T-helper 2 cell treated with Interferon-gamma antibody and Interleukin-4, amounts not matched to agents 100 ng/mL and 5 ng/mL, for 36 hours (primary cell): ENCODE data around the gene FSTL3. TPM values are rescaled to one million over a fixed set of nuclear protein-coding genes. Genes with fewer than 3 reads are reported as not detected.
"Not testable (repeated sequence)": the region's sequence is repeated elsewhere in the genome, so short reads cannot be mapped to it uniquely, and the experiment has no call there.

ENCODE experiments used
- intact Hi-C: fragments of 100-400 bp; cut with micrococcal nuclease; formaldehyde crosslinking; loops from one replicate; pipeline ENCODE4 v1.15.1; 2023
- total RNA-seq: library from RNA; stranded (reverse); gene quantifications from 2 replicates; pipeline ENCODE4 v1.2.3, GENCODE V29; 2022

Gene FSTL3
- total RNA-seq: 2.5 and 3.3 TPM in 2 replicates

DNA sequence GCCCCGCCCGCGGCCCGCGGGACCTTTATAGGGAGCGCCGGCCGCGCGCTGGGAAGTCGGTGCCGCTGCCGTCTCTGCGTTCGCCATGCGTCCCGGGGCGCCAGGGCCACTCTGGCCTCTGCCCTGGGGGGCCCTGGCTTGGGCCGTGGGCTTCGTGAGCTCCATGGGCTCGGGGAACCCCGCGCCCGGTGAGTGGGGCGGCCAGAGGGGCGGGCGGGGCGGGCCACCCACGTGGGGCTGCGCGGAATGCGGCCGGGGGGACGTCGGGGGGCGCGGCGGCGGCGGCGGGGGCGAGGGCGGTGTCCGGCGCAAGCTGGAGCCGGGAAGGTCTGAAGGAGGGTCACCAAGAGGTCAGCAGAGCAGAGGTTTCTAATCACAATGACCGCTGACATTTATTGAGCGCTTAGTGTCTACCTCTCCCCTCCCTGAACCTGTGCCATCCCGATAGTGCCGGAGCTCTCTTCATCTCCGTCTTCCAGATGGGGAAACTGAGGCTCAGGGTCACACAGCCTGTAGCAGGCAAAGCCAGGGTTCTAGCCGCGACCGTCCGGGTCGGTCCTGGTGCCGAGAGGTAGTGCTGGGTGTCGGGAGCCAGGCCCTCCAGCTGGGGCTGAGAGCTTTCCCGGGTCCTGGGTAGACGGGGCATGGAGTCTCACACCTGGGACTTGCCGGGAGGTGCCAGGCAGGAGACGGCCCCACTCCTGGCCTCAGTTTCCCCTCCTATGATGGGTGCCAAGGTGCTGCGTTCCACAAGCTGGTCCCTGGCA, at the start of gene FSTL3:
FSTL3 (plus strand) TSS at position 54 of the 767 bp plus-strand sequence; CDS start at position 86, 32 bp downstream.
- intact Hi-C loops: no loop called here

- intact Hi-C loops: not testable (repeated sequence)
Observed at GRCh38 chr19:626566-626965, 49.6 kb upstream of the FSTL3 start.

GRCh38 chr19:628168-628567, 48.0 kb upstream of the FSTL3 start:
- intact Hi-C loops: no loop called here

DNA sequence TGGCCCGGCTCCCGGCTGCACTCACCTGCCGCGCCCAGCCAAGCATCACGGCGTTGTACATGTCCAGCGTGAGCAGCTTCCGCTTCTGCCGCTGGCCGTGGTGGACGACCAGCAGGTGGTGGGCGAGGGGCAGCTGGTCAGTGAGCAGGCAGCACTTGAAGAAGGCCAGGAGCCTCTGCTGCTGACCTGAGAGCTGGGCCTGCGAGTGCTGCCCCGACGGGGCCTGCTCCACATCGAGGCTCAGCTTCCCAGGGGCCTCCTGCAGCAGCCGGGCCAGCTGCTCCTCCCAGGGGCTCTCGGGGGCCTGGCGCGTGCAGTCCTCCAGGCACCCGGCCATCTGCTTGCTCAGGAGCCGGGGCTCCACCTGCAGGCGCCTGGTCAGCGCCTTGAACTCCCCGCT, 46.7 kb upstream of the FSTL3 start:
- intact Hi-C loops: not testable (repeated sequence)

DNA sequence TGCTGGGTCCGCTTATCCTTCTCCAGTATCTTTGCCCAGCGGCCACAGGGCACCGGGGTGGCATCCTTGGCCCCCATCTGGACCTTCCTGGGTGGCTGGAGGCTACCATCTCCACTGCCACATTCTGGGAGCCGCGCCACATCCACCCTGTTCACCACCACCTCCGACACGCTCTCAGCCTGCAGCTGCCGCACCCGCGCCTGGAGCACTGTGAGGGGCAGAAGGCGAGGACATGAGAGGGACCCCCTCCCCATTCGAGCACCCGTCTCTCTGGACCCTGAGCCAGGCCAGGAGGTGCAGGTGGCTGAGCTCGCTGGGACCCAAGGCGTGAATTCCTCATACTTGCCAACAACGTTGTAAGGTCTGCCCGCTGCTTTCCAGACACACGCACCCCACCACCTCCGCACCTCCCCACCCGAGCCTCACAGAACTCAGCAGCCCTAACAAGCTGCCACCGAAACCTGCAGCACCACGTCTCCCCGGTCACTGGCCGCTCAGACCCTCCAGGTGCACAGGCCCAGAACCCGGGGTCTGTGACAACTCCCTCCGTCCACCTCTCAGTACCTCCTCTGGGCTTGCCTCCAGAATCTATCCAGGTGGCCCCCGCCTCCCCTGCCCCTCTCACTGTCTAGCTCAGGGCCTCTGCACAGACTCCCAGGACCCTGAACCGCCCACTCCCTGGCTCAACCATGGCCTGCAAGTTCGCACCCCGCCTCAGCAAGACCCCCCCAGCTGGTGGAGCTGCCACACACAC, 46.1 kb upstream of the FSTL3 start:
- intact Hi-C loops: no loop called here

DNA sequence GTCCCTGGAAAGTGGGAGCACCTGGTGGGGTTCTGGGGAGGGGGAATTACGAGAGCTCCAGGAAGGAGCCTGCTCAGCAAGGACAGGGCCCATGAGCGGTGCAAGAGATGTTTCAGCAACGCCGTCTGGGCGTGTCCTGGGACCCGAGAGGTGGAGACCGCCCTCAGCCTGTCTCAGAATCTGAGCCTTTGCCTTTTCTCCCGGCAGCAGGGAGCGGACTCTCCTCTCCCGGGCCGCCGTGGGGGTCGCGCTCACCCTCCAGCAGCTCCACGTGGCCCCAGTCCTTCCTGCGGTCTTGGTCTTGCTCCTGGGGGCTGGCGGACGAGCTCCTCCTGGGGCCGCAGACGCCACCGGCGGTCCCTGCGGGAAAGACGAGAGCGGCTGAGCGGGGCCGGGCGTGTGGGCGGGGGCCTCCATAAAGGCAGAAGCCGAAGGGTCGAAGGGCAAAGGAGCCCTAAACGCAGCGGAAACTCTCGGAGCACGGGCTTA, 43.6 kb upstream of the FSTL3 start:
- intact Hi-C loops: loop anchor here (1.0 to 2.0 kb wide), 3 partner anchors 22 to 125 kb away; partner anchors contain the start of genes RNF126 and TPGS1

DNA sequence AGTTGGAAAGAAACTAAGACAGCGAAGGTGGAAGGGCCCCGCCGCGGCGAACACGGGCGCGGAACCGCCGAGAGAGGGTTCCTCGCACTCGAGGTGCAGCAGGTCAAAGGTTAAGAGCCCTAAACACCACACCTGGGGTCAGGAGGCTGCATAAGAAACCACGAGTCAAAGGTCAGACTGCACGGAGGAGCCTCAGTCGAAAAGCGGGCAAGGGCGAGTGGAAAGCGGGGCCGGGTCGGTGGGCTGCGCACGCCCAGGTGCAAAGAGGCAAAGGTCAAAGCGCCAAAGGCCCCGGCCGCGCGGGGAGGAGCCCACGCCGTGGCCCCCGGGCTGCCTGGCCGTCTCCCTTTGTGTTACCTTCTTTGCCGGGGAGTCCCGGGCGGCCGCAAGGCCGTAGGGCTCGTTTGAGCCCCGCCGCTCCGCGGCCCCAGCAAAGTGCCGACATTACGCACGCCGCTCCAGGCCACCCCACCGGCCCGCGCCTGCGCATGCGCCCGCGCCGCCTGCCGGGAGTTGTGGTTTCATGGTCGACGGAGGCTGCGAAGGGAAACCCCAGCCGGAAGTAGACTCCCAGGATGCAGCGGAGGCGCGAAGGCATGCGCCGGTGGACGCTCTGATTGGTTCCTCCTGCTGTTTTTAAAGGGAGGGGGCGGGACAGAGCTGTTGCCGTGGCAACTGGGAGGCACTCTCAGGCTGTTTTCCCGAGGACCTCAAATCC, 43.0 kb upstream of the FSTL3 start, which contains the start of gene POLRMT:
POLRMT (minus strand) TSS at position 470 of the 718 bp plus-strand sequence; CDS start at position 445, 25 bp downstream.
- intact Hi-C loops: loop anchor here (1.0 to 2.0 kb wide), 3 partner anchors 22 to 126 kb away; partner anchors contain the start of genes RNF126 and TPGS1

GRCh38 chr19:633786-634639, 42.2 kb upstream of the FSTL3 start:
- intact Hi-C loops: loop anchor here (1.0 to 2.0 kb wide), 3 partner anchors 23 to 127 kb away; partner anchors contain the start of genes RNF126 and TPGS1

GRCh38 chr19:634975-635652, 41.1 kb upstream of the FSTL3 start:
- intact Hi-C loops: no loop called here

- intact Hi-C loops: loop anchor here (1.0 kb wide), 1 partner anchor 41 kb away; no protein-coding TSS in a partner anchor
Observed at GRCh38 chr19:638906-639252, 37.3 kb upstream of the FSTL3 start.

DNA sequence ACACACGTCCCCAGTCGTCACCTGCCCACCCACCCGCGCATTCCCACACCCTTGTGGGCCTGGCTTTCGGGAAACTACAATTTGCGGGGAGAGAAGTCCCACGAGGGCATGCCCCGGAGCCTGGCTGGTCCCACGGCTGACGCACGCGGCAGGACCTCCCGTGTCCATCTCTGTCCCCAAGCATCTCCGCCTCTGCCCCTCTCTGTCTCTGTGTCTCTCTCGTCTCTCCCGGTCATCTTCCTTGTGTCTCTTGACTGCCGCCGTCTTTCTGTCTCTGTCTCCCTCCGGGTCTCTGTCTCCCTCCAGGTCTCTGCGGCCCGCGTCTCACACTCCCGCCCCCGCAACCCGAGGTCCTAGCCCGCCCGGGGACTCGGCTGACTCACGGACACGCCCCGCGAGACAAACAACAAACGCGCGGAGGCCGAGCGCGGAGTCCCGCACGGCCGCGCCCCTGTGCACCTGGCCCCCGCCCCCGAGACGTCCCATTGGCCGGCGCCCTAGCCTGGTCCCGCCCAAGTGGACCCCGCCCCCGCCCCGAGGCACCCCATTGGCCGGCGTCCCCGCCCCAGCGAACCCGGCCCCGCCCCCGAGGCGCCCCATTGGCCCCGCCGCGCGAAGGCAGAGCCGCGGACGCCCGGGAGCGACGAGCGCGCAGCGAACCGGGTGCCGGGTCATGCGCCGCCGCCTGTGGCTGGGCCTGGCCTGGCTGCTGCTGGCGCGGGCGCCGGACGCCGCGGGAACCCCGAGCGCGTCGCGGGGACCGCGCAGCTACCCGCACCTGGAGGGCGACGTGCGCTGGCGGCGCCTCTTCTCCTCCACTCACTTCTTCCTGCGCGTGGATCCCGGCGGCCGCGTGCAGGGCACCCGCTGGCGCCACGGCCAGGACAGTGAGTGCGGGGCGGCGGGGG, 36.7 kb upstream of the FSTL3 start, which contains the start of gene FGF22:
FGF22 (plus strand) TSS at position 627 of the 908 bp plus-strand sequence; CDS start at position 674, 47 bp downstream.
- intact Hi-C loops: loop anchor here (1.0 kb wide), 1 partner anchor 41 kb away; no protein-coding TSS in a partner anchor

- intact Hi-C loops: no loop called here
Observed at GRCh38 chr19:640161-640558, 36.0 kb upstream of the FSTL3 start.

DNA sequence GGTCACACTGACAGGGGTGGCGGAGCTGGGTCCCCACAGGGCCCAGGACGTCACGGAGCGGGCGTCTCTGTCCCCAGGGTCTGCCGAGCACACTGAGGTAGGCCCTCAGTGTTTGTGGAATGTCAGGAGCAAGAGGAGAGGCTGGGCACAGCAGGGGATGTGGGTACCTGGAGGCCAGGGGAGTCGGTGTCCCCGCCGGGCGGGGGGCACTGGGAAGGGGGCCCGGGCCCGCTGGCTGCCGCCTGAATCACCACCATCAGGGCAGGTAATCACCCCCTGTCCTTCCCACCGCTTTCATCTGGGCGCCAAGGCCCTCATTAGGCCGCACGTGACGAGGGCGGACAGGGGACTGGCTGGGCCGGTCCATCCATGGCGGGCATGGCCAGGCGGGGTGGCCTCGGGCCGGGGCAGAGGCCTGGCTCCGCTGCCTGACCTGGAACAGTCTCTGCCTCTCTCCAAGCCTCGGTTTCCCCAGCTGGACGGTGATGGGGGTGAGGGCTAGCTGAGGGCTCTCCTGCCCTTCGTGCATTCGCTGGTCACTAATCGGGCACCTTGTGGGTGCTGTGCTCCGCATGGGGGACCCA, 35.5 kb upstream of the FSTL3 start:
- intact Hi-C loops: no loop called here

DNA sequence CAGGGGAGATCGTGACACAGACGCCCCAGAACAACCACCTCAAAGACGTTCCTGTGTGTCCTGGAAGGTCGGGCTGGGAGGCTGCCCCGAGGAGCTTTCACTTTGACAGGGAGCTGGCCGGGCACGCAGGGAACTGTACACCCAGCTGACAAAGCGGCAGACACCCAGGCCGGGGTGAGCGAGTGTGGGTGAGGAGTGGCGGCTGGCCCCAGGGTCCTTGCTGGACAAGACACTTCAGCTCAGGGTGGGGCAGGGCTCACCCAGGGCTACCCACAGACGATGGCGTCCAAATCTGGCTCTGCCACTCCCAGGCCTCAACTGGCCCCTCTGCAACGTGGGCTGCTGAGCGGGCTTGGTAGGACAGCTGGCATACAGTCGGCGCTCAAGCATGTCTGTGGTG, 34.5 kb upstream of the FSTL3 start:
- intact Hi-C loops: no loop called here

DNA sequence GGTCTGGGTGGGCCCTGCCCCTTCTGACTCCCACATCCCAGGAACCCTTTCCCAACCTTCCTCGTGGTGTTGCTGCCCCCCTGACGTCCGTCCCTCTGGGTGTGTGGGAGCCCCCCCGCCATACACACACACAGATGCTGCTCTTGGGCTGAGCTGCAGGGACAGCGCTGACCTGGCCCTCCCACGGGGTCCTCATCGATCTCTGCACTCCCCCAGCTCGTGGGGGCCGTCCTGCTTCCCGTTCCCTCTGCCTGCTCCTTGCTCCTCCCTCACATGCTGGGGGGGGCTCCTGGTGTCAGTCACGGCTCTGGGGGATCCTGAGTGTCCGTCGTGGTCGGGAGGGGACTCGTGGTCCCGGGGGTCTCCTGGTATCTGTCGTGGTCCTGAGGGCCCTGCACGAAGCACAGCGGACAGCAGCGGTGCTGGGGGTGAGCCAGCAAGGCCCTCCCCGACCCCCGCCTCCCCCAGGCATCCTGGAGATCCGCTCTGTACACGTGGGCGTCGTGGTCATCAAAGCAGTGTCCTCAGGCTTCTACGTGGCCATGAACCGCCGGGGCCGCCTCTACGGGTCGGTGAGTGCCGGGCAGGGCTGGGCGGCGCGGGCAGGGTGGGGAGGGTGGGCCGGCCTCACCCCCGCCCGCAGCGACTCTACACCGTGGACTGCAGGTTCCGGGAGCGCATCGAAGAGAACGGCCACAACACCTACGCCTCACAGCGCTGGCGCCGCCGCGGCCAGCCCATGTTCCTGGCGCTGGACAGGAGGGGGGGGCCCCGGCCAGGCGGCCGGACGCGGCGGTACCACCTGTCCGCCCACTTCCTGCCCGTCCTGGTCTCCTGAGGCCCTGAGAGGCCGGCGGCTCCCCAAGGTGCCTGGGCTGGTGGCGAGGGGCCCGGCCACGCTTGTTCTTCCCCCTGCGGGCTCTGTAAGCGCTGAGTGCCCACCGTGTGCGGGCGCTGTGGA, 33.1 kb upstream of the FSTL3 start:
- intact Hi-C loops: no loop called here

- intact Hi-C loops: no loop called here
Observed at GRCh38 chr19:643736-644135, 32.5 kb upstream of the FSTL3 start.

DNA sequence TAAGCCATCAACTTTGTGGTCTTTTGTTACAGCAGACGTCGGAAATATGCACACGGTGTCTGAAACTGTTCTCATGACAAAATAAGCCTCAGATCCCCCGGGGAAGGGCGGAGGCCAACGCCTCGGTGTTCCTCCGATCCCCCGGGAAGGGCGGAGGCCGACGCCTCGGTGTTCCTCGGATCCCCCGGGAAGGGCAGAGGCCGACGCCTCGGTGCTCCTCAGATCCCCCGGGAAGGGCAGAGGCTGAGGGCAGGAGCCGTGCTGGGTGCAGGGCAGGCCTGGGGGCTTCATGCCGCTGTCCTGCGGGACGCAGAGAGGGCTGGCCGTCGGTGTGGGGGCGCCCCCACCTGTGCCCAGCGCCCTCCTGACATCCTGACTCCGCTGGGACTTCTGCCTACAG, 31.8 kb upstream of the FSTL3 start:
- intact Hi-C loops: no loop called here
